GM11168 (cell line): ENCODE results near the gene SPEG.

Experiments
- in situ Hi-C: fragments of 300-500 bp; cut with MboI; formaldehyde crosslinking; loops from one replicate; pipeline ENCODE4 v1.12.0; 2022; ENCODE audit warnings: low sequenced_read_pairs; ENCODE audit not compliant: unreplicated experiment

The SPEG gene

GRCh38 chr2:219506802-219507526 lies 72.3 kb downstream of the SPEG start:
- in situ Hi-C loops: no loop called here

- in situ Hi-C loops: no loop called here
Observed at GRCh38 chr2:219507581-219508443, 73.2 kb downstream of the SPEG start.

- in situ Hi-C loops: no loop called here
Observed at GRCh38 chr2:219508444-219508734, 73.7 kb downstream of the SPEG start.

- in situ Hi-C loops: no loop called here
Observed at GRCh38 chr2:219508971-219509779, 74.5 kb downstream of the SPEG start.

- in situ Hi-C loops: no loop called here
Observed at GRCh38 chr2:219509780-219510511, 75.3 kb downstream of the SPEG start.

- in situ Hi-C loops: no loop called here
Observed at GRCh38 chr2:219510512-219511135, 76.0 kb downstream of the SPEG start.

- in situ Hi-C loops: no loop called here
Observed at GRCh38 chr2:219511547-219512325, 77.1 kb downstream of the SPEG start.

- in situ Hi-C loops: no loop called here
Observed at GRCh38 chr2:219512524-219513216, 78.0 kb downstream of the SPEG start.

GRCh38 chr2:219513787-219514186 lies 79.1 kb downstream of the SPEG start:
- in situ Hi-C loops: no loop called here

- in situ Hi-C loops: no loop called here
Observed at GRCh38 chr2:219514196-219514761, 79.6 kb downstream of the SPEG start, which contains the start of gene ASIC4. ASIC4 (plus strand) TSS chr2:219514482; CDS start chr2:219514725, 243 bp downstream.

GRCh38 chr2:219514836-219515235 lies 80.2 kb downstream of the SPEG start:
- in situ Hi-C loops: no loop called here

- in situ Hi-C loops: no loop called here
Observed at GRCh38 chr2:219515874-219516629, 81.4 kb downstream of the SPEG start.

GRCh38 chr2:219516888-219517287 lies 82.2 kb downstream of the SPEG start:
- in situ Hi-C loops: no loop called here

- in situ Hi-C loops: no loop called here
Observed at GRCh38 chr2:219517954-219518778, 83.5 kb downstream of the SPEG start.

- in situ Hi-C loops: no loop called here
Observed at GRCh38 chr2:219519526-219519916, 84.9 kb downstream of the SPEG start.

- in situ Hi-C loops: loop anchor here (10.0 kb wide), 1 partner anchor 45 kb away; no protein-coding TSS in a partner anchor
Observed at GRCh38 chr2:219520079-219520478, 85.4 kb downstream of the SPEG start.
